ENCODE data around the gene BPIFA1. TPM values are rescaled to one million over a fixed set of nuclear protein-coding genes. Genes with fewer than 3 reads are reported as not detected.

The BPIFA1 gene
- polyA plus RNA-seq, 1 donor, result not detected

GRCh38 chr20:33257237-33257636 is 21.4 kb downstream of the BPIFA1 start:
- no CpG with 5 or more reads among the region's 5 CpGs for WGBS (ENCODE audit: insufficient coverage, low lambda C conversion rate)

GRCh38 chr20:33259371-33259770 is 23.6 kb downstream of the BPIFA1 start:
- WGBS (ENCODE audit: insufficient coverage, low lambda C conversion rate), result no CpG with 5 or more reads among the region's 5 CpGs
- H3K4me3 ChIP-seq (ENCODE audit: low read length), result no peak overlapping the region
- no peak overlapping the region for H3K27ac ChIP-seq (ENCODE audit: low read length)
- no peaks in the 10 kb centered on the region for H3K27me3 ChIP-seq (ENCODE audit: control insufficient read depth, insufficient read depth, low read length)
- no peak for DNase-seq
- no peaks in the 10 kb centered on the region for H3K4me1 ChIP-seq (ENCODE audit: control insufficient read depth, insufficient read depth, low read length)
- no peaks in the 10 kb centered on the region for H3K9me3 ChIP-seq (ENCODE audit: control insufficient read depth, low read depth, low read length)
- no peaks in the 10 kb centered on the region for H3K36me3 ChIP-seq (ENCODE audit: control insufficient read depth, insufficient read depth, low read length)

More at GRCh38 chr20:33257237-33257636, 21.4 kb downstream of the BPIFA1 start:
- Histone ChIP-seq H3K9me3 (ENCODE audit: control insufficient read depth, low read depth, low read length) (no peaks in the 10 kb centered on the region), H3K27ac (ENCODE audit: low read length) (no peak overlapping the region), H3K4me1 (ENCODE audit: control insufficient read depth, insufficient read depth, low read length) (no peaks in the 10 kb centered on the region), H3K36me3 (ENCODE audit: control insufficient read depth, insufficient read depth, low read length) (no peaks in the 10 kb centered on the region), H3K4me3 (ENCODE audit: low read length) (no peak overlapping the region), H3K27me3 (ENCODE audit: control insufficient read depth, insufficient read depth, low read length) (no peaks in the 10 kb centered on the region)
- no peak for DNase-seq

- Histone ChIP-seq H3K27me3 (ENCODE audit: control insufficient read depth, insufficient read depth, low read length) (no peaks in the 10 kb centered on the region), H3K4me3 (ENCODE audit: low read length) (no peak overlapping the region), H3K9me3 (ENCODE audit: control insufficient read depth, low read depth, low read length) (no peaks in the 10 kb centered on the region), H3K36me3 (ENCODE audit: control insufficient read depth, insufficient read depth, low read length) (no peaks in the 10 kb centered on the region), H3K4me1 (ENCODE audit: control insufficient read depth, insufficient read depth, low read length) (no peaks in the 10 kb centered on the region), H3K27ac (ENCODE audit: low read length) (no peak overlapping the region)
- no peak for DNase-seq
- no CpG with 5 or more reads among the region's 4 CpGs for WGBS (ENCODE audit: insufficient coverage, low lambda C conversion rate)
Observed at GRCh38 chr20:33261465-33261864, 25.7 kb downstream of the BPIFA1 start.

- no peak overlapping the region for H3K27ac ChIP-seq (ENCODE audit: low read length)
Observed at GRCh38 chr20:33262658-33263065, 26.9 kb downstream of the BPIFA1 start.

GRCh38 chr20:33263784-33264183 is 28.0 kb downstream of the BPIFA1 start:
- WGBS (ENCODE audit: insufficient coverage, low lambda C conversion rate), result no CpG with 5 or more reads among the region's 5 CpGs
- H3K9me3 ChIP-seq (ENCODE audit: control insufficient read depth, low read depth, low read length), result no peaks in the 10 kb centered on the region
- no peaks in the 10 kb centered on the region for H3K36me3 ChIP-seq (ENCODE audit: control insufficient read depth, insufficient read depth, low read length)
- H3K27ac ChIP-seq (ENCODE audit: low read length), result no peak overlapping the region
- no peak for DNase-seq
- H3K4me1 ChIP-seq (ENCODE audit: control insufficient read depth, insufficient read depth, low read length), result no peaks in the 10 kb centered on the region
- H3K4me3 ChIP-seq (ENCODE audit: low read length), result no peak overlapping the region
- H3K27me3 ChIP-seq (ENCODE audit: control insufficient read depth, insufficient read depth, low read length), result no peaks in the 10 kb centered on the region

More at GRCh38 chr20:33262658-33263065, 26.9 kb downstream of the BPIFA1 start:
- H3K9me3 ChIP-seq (ENCODE audit: control insufficient read depth, low read depth, low read length), result no peaks in the 10 kb centered on the region
- H3K27me3 ChIP-seq (ENCODE audit: control insufficient read depth, insufficient read depth, low read length), result no peaks in the 10 kb centered on the region
- no CpG with 5 or more reads among the region's 5 CpGs for WGBS (ENCODE audit: insufficient coverage, low lambda C conversion rate)
- DNase-seq, result peak; percentile 34 to 43
- H3K36me3 ChIP-seq (ENCODE audit: control insufficient read depth, insufficient read depth, low read length), result no peaks in the 10 kb centered on the region
- no peak overlapping the region for H3K4me3 ChIP-seq (ENCODE audit: low read length)
- no peaks in the 10 kb centered on the region for H3K4me1 ChIP-seq (ENCODE audit: control insufficient read depth, insufficient read depth, low read length)

- no peaks in the 10 kb centered on the region for H3K27me3 ChIP-seq (ENCODE audit: control insufficient read depth, insufficient read depth, low read length)
- DNase-seq, result no peak
- no peaks in the 10 kb centered on the region for H3K9me3 ChIP-seq (ENCODE audit: control insufficient read depth, low read depth, low read length)
- no CpG with 5 or more reads among the region's 3 CpGs for WGBS (ENCODE audit: insufficient coverage, low lambda C conversion rate)
- no peak overlapping the region for H3K27ac ChIP-seq (ENCODE audit: low read length)
- no peaks in the 10 kb centered on the region for H3K4me1 ChIP-seq (ENCODE audit: control insufficient read depth, insufficient read depth, low read length)
- H3K36me3 ChIP-seq (ENCODE audit: control insufficient read depth, insufficient read depth, low read length), result no peaks in the 10 kb centered on the region
- no peak overlapping the region for H3K4me3 ChIP-seq (ENCODE audit: low read length)
Observed at GRCh38 chr20:33267701-33268100, 31.9 kb downstream of the BPIFA1 start.

- peaks cover 4% of the 10 kb centered on the region for H3K27me3 ChIP-seq (ENCODE audit: control insufficient read depth, insufficient read depth, low read length)
- H3K4me1 ChIP-seq (ENCODE audit: control insufficient read depth, insufficient read depth, low read length), result no peaks in the 10 kb centered on the region
- no peaks in the 10 kb centered on the region for H3K9me3 ChIP-seq (ENCODE audit: control insufficient read depth, low read depth, low read length)
- H3K4me3 ChIP-seq (ENCODE audit: low read length), result no peak overlapping the region
- WGBS (ENCODE audit: insufficient coverage, low lambda C conversion rate), result 96% methylated on average over 4 of the region's 10 CpGs
- no peak for DNase-seq
- H3K27ac ChIP-seq (ENCODE audit: low read length), result no peak overlapping the region
- H3K36me3 ChIP-seq (ENCODE audit: control insufficient read depth, insufficient read depth, low read length), result no peaks in the 10 kb centered on the region
Observed at GRCh38 chr20:33272155-33272873, 36.5 kb downstream of the BPIFA1 start.

- H3K4me3 ChIP-seq (ENCODE audit: low read length), result no peak overlapping the region
- H3K36me3 ChIP-seq (ENCODE audit: control insufficient read depth, insufficient read depth, low read length), result no peaks in the 10 kb centered on the region
- H3K4me1 ChIP-seq (ENCODE audit: control insufficient read depth, insufficient read depth, low read length), result no peaks in the 10 kb centered on the region
- DNase-seq, result no peak
- no peak overlapping the region for H3K27ac ChIP-seq (ENCODE audit: low read length)
- WGBS (ENCODE audit: insufficient coverage, low lambda C conversion rate), result 81% methylated on average over 3 of the region's 13 CpGs
- H3K9me3 ChIP-seq (ENCODE audit: control insufficient read depth, low read depth, low read length), result no peaks in the 10 kb centered on the region
- peaks cover 13% of the 10 kb centered on the region for H3K27me3 ChIP-seq (ENCODE audit: control insufficient read depth, insufficient read depth, low read length)
Observed at GRCh38 chr20:33273117-33273851, 37.5 kb downstream of the BPIFA1 start.

- Histone ChIP-seq H3K4me1 (ENCODE audit: control insufficient read depth, insufficient read depth, low read length) (no peaks in the 10 kb centered on the region), H3K9me3 (ENCODE audit: control insufficient read depth, low read depth, low read length) (no peaks in the 10 kb centered on the region), H3K27me3 (ENCODE audit: control insufficient read depth, insufficient read depth, low read length) (peaks cover 19% of the 10 kb centered on the region), H3K4me3 (ENCODE audit: low read length) (no peak overlapping the region), H3K36me3 (ENCODE audit: control insufficient read depth, insufficient read depth, low read length) (no peaks in the 10 kb centered on the region), H3K27ac (ENCODE audit: low read length) (no peak overlapping the region)
- WGBS (ENCODE audit: insufficient coverage, low lambda C conversion rate), result no CpG with 5 or more reads among the region's 8 CpGs
- no peak for DNase-seq
Observed at GRCh38 chr20:33275215-33275614, 39.4 kb downstream of the BPIFA1 start.

GRCh38 chr20:33275871-33276270 is 40.1 kb downstream of the BPIFA1 start:
- H3K36me3 ChIP-seq (ENCODE audit: control insufficient read depth, insufficient read depth, low read length), result no peaks in the 10 kb centered on the region
- no peak overlapping the region for H3K27ac ChIP-seq (ENCODE audit: low read length)
- H3K9me3 ChIP-seq (ENCODE audit: control insufficient read depth, low read depth, low read length), result no peaks in the 10 kb centered on the region
- DNase-seq, result no peak
- H3K27me3 ChIP-seq (ENCODE audit: control insufficient read depth, insufficient read depth, low read length), result peaks cover 19% of the 10 kb centered on the region
- H3K4me1 ChIP-seq (ENCODE audit: control insufficient read depth, insufficient read depth, low read length), result no peaks in the 10 kb centered on the region
- no CpG with 5 or more reads among the region's 3 CpGs for WGBS (ENCODE audit: insufficient coverage, low lambda C conversion rate)
- no peak overlapping the region for H3K4me3 ChIP-seq (ENCODE audit: low read length)
